Neural cell (in vitro differentiated cells): ENCODE data around the gene PML.

ENCODE experiments used
- CTCF ChIP-seq: fragments of 450-650 bp; IDR thresholded peaks from 2 replicates; pipeline ENCODE4 v1.5.1; 2014; ENCODE audit warnings: antibody characterized with exemption, mild to moderate bottlenecking, moderate library complexity; ENCODE audit not compliant: poor library complexity, severe bottlenecking
- EP300 ChIP-seq: fragments of 450-650 bp; conservative IDR thresholded peaks from 2 replicates; pipeline ENCODE4 v1.6.1; 2014; ENCODE audit warnings: antibody characterized with exemption, mild to moderate bottlenecking, moderate library complexity; ENCODE audit not compliant: poor library complexity, severe bottlenecking
- EZH2 ChIP-seq: fragments of 200-600, 300-800 bp; shearing (Covaris generic), sonication (generic); IDR thresholded peaks from 2 replicates; pipeline ENCODE4 v1.6.1; 2014; ENCODE audit warnings: antibody characterized with exemption, low read length, borderline replicate concordance, mild to moderate bottlenecking; ENCODE audit not compliant: insufficient read depth, poor library complexity, severe bottlenecking
- MXI1 ChIP-seq: fragments of 450-650 bp; conservative IDR thresholded peaks from 2 replicates; pipeline ENCODE4 v1.6.1; 2014; ENCODE audit warnings: antibody characterized with exemption, mild to moderate bottlenecking; ENCODE audit not compliant: poor library complexity, severe bottlenecking
- POLR2AphosphoS5 ChIP-seq: IDR thresholded peaks from 2 replicates; pipeline ENCODE4 v1.6.1; 2012
- RAD21 ChIP-seq: fragments of 450-650 bp; conservative IDR thresholded peaks from 2 replicates; pipeline ENCODE4 v1.6.1; 2014; ENCODE audit warnings: antibody characterized with exemption, mild to moderate bottlenecking, moderate library complexity
- REST ChIP-seq: IDR thresholded peaks from 2 replicates; pipeline ENCODE4 v1.6.1; 2012; ENCODE audit warnings: borderline replicate concordance
- SMC3 ChIP-seq: fragments of 450-650 bp; conservative IDR thresholded peaks from 2 replicates; pipeline ENCODE4 v1.6.1; 2014; ENCODE audit warnings: antibody characterized with exemption, mild to moderate bottlenecking, moderate library complexity; ENCODE audit not compliant: poor library complexity
- TAF1 ChIP-seq: IDR thresholded peaks from 2 replicates; pipeline ENCODE4 v1.6.1; 2012; ENCODE audit warnings: low read depth

GRCh38 chr15:73955326-73955725 is 39.2 kb upstream of the PML start:
- no peak for TF ChIP-seq REST
- TF ChIP-seq CTCF = no peak
- no peak for TF ChIP-seq RAD21
- no peak for TF ChIP-seq EZH2
- TF ChIP-seq EP300 = no peak
- TF ChIP-seq POLR2AphosphoS5 = no peak
- no peak for TF ChIP-seq SMC3
- no peak for TF ChIP-seq TAF1
- TF ChIP-seq MXI1 = no peak
